ENCODE measurements around the gene CHD9NB.

Gene CHD9NB

DNA sequence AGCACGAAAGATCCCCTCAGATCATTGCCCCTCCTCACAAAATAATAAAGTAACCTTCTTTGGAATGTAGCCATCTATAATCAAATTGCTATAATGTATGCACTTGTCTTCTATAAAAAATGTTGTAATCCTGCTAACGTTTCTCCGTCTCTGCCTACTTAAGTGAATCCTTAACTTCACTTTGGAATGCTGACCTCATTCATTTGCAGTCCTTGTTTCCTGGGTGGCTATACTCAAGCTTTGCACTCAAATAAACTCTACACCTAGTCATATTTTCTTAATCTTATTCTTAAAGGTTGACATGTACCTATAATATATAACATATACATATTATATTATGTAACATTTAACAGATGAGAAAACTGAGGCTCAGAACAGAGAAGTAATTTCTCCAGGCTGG is 22.7 kb downstream of the CHD9NB start:
- DNase-seq (ENCODE audit: low spot score), result no peak

DNA sequence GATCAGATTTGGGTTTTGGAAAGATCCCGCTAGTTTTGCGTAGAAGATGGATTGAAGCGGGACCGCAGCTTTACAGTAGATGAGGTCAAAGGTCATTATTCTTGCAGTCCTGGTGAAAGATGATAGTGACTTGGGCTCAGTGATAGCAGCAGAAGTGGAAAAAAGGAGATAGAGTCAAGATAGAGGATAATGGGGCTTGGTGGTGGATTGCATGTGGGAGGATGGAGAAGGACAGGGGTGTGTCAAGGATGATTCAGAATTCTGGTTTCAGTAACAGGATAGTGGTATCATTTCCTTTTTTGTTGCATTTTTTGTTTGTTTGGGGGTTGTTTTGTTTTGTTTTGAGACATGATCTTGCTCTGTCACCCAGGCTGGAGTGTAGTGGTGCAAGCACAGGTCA is 28.7 kb downstream of the CHD9NB start:
- no peak for DNase-seq (ENCODE audit: low spot score)

DNA sequence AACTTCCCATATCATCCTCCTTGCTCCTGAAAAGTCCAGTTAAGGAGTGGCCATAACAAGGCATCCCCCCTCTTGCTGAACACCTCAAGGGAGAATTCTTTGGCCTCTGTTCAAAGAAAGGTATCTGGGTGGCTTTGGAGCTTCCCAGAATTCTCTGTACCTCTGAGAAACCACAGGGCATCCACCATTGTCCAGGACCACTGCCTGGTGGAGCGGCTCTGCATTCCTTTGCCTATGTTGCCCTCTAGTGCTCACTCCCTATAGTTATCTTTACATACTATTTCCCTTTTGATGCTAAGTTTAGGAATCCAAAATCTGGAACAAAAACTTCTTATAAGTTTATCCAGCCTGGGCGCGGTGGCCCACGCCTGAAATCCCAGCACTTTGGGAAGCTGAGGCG is 30.3 kb downstream of the CHD9NB start:
- peak; percentile 74 for DNase-seq (ENCODE audit: low spot score)

DNA sequence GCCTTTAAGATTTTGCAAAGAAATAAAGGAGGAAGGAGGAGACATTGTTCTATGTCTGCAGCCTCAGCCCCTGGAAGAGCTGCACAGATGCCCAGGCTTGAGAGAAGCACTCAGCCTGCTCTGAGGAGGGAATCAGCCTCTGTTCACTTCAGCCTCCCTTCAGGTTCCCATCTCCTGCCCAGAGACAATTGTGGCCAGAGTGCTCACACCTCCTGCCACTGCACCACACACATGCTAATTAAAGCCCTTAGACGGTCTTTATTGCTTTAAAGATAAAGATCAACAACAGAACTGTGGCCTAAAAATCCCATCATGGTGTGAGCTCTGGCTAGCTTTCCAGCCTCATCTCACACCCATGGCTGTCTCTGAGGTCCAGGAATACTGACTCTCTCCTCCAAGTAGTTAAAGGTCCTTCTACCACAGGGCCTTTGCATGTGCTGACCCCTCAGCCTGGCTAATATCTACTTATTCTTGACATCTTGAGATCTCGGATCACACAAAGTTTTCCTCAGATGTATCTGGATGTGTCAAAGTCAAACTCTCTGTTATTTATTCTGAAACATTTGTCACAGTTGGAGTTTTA is 33.8 kb downstream of the CHD9NB start:
- DNase-seq (ENCODE audit: low spot score), result no peak

DNA sequence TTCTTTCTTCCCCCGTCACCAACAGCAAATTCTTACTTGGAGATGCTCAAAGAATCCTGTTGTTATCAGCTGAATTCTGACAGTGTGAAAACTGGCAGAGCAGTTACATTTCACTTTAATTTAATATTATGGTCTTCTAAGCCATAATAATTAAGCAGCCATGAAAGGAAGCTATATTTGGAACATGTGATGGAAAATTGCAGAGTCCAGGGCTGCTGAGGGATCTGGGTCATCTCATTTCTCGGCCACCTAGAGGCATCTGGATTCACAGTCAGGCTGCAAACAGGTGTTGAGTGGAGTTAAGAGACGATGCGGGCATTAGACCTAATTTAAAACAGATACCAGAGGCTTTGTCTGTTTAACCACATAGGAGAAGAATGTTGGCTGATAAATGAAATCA is 38.4 kb downstream of the CHD9NB start:
- DNase-seq (ENCODE audit: low spot score), result no peak

DNA sequence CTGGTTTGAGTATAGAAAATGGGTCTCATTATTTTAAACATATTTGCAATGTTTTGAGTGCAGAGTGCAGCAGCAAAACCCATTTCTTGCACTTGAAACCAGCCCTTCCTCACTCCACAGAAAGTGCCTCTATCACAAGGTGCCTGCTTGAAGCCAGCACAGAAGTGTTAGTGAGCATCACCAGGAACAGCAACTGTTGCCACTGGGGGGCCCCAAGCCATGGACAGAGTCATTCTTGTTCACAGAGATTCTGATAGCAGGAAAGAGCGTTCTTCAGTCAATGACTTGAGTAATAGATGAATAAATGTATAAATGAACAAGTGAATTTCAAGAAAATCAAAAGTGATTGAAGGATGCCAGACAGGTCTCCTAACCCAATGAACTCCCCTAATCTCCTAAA is 45.6 kb downstream of the CHD9NB start:
- peak; percentile 5 for DNase-seq (ENCODE audit: low spot score)

DNA sequence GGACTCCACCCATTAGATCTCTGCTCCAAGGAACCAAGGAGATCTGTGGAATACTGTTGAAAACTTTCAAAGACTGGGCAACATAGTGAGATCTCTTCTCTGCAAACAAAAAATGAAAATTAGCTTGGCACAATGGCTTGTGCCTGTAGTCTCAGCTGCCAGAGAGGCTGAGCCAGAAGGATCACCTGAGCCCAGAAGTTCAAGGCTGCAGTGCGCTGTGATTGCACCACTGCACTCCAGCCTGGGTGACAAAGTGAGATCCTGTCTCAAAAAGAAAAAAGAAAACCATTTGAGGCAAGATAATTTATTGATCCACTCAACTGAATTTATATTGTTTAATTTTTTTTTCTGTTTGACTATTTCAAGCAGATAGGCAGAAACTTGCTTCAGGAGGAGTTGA is 54.8 kb downstream of the CHD9NB start:
- no peak for DNase-seq (ENCODE audit: low spot score)

DNA sequence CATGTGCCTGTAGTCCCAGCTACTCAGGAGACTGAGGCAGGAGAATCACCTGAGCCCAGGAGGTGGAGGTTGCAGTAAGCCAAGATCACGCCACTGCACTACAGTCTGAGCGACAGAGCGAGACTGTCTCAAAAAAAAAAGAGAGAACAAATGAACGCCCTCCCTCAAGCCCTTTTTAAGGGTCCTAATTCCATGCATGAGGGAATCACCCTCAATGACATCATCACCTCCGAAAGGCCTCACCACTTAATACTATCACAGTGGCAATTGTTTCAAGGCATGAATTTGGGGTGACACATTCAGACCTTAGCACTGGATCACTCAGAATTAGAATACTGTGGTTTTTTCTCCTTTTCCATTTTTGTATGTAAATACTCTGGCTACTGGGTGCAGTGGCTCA is 57.8 kb downstream of the CHD9NB start:
- DNase-seq (ENCODE audit: low spot score), result no peak

DNA sequence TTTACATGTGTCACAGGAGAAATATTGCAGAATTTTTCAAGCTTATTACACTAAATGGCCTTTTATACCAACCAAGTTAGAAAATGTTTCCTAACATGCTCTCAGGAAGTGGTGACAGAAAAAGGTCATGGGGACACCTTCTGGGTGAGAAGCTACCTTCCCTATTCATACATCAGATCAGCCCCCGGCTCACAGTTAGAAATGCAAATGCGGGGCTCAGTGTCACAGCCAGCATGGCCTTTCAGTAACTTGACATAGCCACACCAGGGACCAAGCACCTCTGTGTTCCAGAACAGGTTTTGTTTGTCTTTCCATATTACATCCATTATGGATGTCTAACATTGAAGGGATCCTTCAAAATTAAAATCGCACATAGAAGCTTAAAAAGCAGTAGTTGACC is 59.5 kb downstream of the CHD9NB start:
- no peak for DNase-seq (ENCODE audit: low spot score)

DNA sequence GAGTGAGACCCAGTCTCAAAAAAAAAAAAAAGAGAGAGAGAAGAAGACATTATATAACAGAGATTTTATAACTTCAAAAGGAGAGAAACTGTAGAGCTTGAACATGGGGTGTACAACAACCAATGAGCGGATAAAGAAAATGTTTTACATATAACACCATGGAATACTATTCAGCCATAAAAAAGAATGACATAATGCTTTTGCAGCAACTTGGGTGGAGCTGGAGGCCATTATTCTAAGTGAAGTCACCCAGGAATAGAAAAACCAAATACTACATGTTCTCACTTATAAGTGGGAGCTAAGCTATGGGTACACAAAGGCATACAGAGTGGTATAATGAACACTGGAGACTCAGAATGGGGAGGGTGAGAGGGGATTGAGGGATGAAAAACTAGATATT is 61.1 kb downstream of the CHD9NB start:
- DNase-seq (ENCODE audit: low spot score), result no peak

All from RKO (cell line).